Liver (tissue), 3 donors: ENCODE results near the gene ZNF148.

Experiments used
- ATF3 ChIP-seq: IDR thresholded peaks from 2 replicates; pipeline ENCODE4 v1.6.1; 2016; ENCODE audit warnings: antibody characterized with exemption
- CTCF ChIP-seq: fragments of 150-350 bp; IDR thresholded peaks from 2 replicates; pipeline ENCODE4 v1.5.1; 2017; ENCODE audit warnings: improper control_type of control experiment, low read depth, low read length; ENCODE audit not compliant: missing input control
- EGR1 ChIP-seq, 2 donors: IDR thresholded peaks; 2 replicates each; pipeline ENCODE4 v1.6.1; 2016 to 2018; ENCODE audit warnings: antibody characterized with exemption in 2 of 2, low read depth in 2 of 2
- JUND ChIP-seq, 2 donors: IDR thresholded peaks; 2 replicates each; pipeline ENCODE4 v1.6.1; 2016; ENCODE audit warnings: antibody characterized with exemption in 2 of 2
- MAX ChIP-seq: IDR thresholded peaks from 2 replicates; pipeline ENCODE4 v1.6.1; 2016; ENCODE audit warnings: antibody characterized with exemption
- RAD21 ChIP-seq, 2 donors: IDR thresholded peaks; 2 replicates each; pipeline ENCODE4 v1.6.1; 2016; ENCODE audit warnings: antibody characterized with exemption in 2 of 2, mild to moderate bottlenecking in 2 of 2
- REST ChIP-seq: IDR thresholded peaks from 2 replicates; pipeline ENCODE4 v1.6.1; 2016; ENCODE audit warnings: antibody characterized with exemption, mild to moderate bottlenecking
- RXRA ChIP-seq, 2 donors: IDR thresholded peaks; 2 replicates each; pipeline ENCODE4 v1.6.1; 2017 to 2018; ENCODE audit warnings: antibody characterized with exemption in 2 of 2, mild to moderate bottlenecking in 1 of 2
- SP1 ChIP-seq: IDR thresholded peaks from 2 replicates; pipeline ENCODE4 v1.6.1; 2018; ENCODE audit warnings: antibody characterized with exemption, mild to moderate bottlenecking
- TAF1 ChIP-seq: conservative IDR thresholded peaks from 2 replicates; pipeline ENCODE4 v1.6.1; 2016; ENCODE audit warnings: antibody characterized with exemption, mild to moderate bottlenecking
- YY1 ChIP-seq: IDR thresholded peaks from 2 replicates; pipeline ENCODE4 v1.6.1; 2016; ENCODE audit warnings: antibody characterized with exemption, mild to moderate bottlenecking
- donor health status: healthy.
- donor health status: healthy.

- no peak for TF ChIP-seq CTCF
- TF ChIP-seq TAF1: no peak
- TF ChIP-seq YY1: no peak
- no peak for TF ChIP-seq ATF3
- TF ChIP-seq MAX: no peak
- no peak for TF ChIP-seq RAD21 (IDR thresholded peaks at IDR 0.05)
- TF ChIP-seq RXRA (IDR thresholded peaks at IDR 0.05): no peak
- no peak for TF ChIP-seq SP1
- TF ChIP-seq EGR1 (IDR thresholded peaks at IDR 0.05; ENCODE audit: low read depth in 2 of 2): no peak
- no peak for TF ChIP-seq REST
- no peak for TF ChIP-seq JUND (IDR thresholded peaks at IDR 0.05)
Observed at GRCh38 chr3:125418306-125418705, 43.2 kb upstream of the ZNF148 start.
